Endodermal cell (in vitro differentiated cells): ENCODE data around the gene RAB17. TPM values are rescaled to one million over a fixed set of nuclear protein-coding genes. Genes with fewer than 3 reads are reported as not detected.
A peak's percentile ranks its signal among the peaks of the same experiment; 100 is the strongest.

Source experiments
- DNase-seq: peaks from one replicate; pipeline ENCODE4 v3.0.0-alpha.2; 2017
- H3K27ac ChIP-seq: 2 replicates; pipeline ENCODE4 v1.5.1; 2013; ENCODE audit warnings: mild to moderate bottlenecking, low read depth, low read length, moderate library complexity
- H3K27me3 ChIP-seq: 2 replicates; pipeline ENCODE4 v1.6.1; 2013; ENCODE audit warnings: mild to moderate bottlenecking, low read length, moderate library complexity; ENCODE audit not compliant: insufficient read depth, control insufficient read depth, poor library complexity, severe bottlenecking
- H3K36me3 ChIP-seq: 2 replicates; pipeline ENCODE4 v1.7.0; 2013; ENCODE audit warnings: mild to moderate bottlenecking, low read length, moderate library complexity; ENCODE audit not compliant: control insufficient read depth, insufficient read depth
- H3K4me1 ChIP-seq: one replicate; pipeline ENCODE4 v1.7.0; 2013; ENCODE audit warnings: low read length; ENCODE audit not compliant: control insufficient read depth, insufficient read depth
- H3K4me3 ChIP-seq: 2 replicates; pipeline ENCODE4 v1.5.1; 2013; ENCODE audit warnings: mild to moderate bottlenecking, low read length, moderate library complexity
- H3K9ac ChIP-seq: 2 replicates; pipeline ENCODE4 v1.6.1; 2013; ENCODE audit warnings: mild to moderate bottlenecking, low read length, moderate library complexity; ENCODE audit not compliant: poor library complexity, severe bottlenecking; ENCODE audit errors: extremely low read depth
- H3K9me3 ChIP-seq: 2 replicates; pipeline ENCODE4 v1.6.1; 2013; ENCODE audit warnings: mild to moderate bottlenecking, low read length, moderate library complexity; ENCODE audit not compliant: control insufficient read depth
- H3K27ac Mint-ChIP-seq: 2 replicates; pipeline ENCODE4 v1.8.0; 2020; ENCODE audit warnings: mixed read lengths
- H3K27me3 Mint-ChIP-seq: 2 replicates; pipeline ENCODE4 v1.8.0; 2021; ENCODE audit warnings: mild to moderate bottlenecking, mixed read lengths; ENCODE audit not compliant: insufficient read depth
- H3K36me3 Mint-ChIP-seq: 2 replicates; pipeline ENCODE4 v1.8.0; 2020; ENCODE audit warnings: low read depth, mixed read lengths
- H3K4me1 Mint-ChIP-seq: 2 replicates; pipeline ENCODE4 v1.8.0; 2020; ENCODE audit warnings: mixed read lengths
- H3K4me3 Mint-ChIP-seq: 2 replicates; pipeline ENCODE4 v1.8.0; 2020; ENCODE audit warnings: mild to moderate bottlenecking, moderate library complexity, mixed read lengths
- H3K9me3 Mint-ChIP-seq: 2 replicates; pipeline ENCODE4 v1.8.0; 2020; ENCODE audit warnings: mild to moderate bottlenecking, mixed read lengths
- CTCF ChIP-seq: fragments of 200-600 bp; sonication (generic); conservative IDR thresholded peaks from 2 replicates; pipeline ENCODE4 v1.5.0; 2021; ENCODE audit warnings: antibody characterized with exemption, mild to moderate bottlenecking
- WGBS, 2 experiments: methylation state at CpG; one replicate each; pipeline versions ENCODE4 v1.1.5 to v1.1.7; 2013; ENCODE audit warnings: missing lambda C conversion rate in 2 of 2, mixed read lengths in 1 of 2; ENCODE audit not compliant: insufficient coverage in 1 of 2, insufficient read length in 1 of 2; 5-methylcytosine and 5-hydroxymethylcytosine counted together
- total RNA-seq, 2 donors: library from RNA; stranded (reverse); fragmentation: NEBNext Ultra II Directional in 1 of 2; extraction: Animal tissue kit (Norgen Biotek cat#: 25700) in 1 of 2; gene quantifications; 2 replicates in 1 of 2; 3 replicates in 1 of 2; pipeline ENCODE4 v1.2.1, GENCODE V29; 2021

The RAB17 gene
- total RNA-seq, 2 donors from 2014 or later = 235 to 369 TPM

DNA sequence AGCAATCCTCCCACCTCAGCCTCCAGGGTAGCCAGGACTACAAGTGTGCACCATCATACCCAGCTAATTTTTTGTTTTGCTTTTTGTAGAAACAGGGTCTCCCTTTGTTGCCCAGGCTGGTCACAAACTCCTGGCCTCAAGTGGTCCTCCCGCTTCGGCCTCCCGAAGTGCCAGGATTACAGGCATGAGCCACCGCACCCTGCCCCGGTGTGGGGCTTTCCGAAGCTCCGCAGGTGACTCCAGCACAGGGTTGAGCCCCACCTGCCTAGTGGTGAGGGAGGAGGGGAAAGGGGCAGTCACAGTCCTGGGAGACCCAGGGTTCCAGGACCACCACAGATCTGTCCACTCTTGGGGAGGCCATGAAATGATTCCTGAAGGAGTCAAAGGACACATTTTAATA is 19.0 kb downstream of the RAB17 start:
- no peaks in the 10 kb centered on the region for H3K27me3 Mint-ChIP-seq

GRCh38 chr2:237570776-237571335 is 19.7 kb downstream of the RAB17 start:
- no peaks in the 10 kb centered on the region for H3K9me3 ChIP-seq
- peaks cover 20% of the 10 kb centered on the region for H3K36me3 Mint-ChIP-seq

More for the DNA sequence above, 19.0 kb downstream of the RAB17 start:
- H3K4me3 ChIP-seq = no peak overlapping the region
- Mint-ChIP-seq H3K4me1 (peaks cover 28% of the 10 kb centered on the region), H3K36me3 (peaks cover 27% of the 10 kb centered on the region), H3K27ac (peak overlapping the region; percentile 41), H3K9me3 (peaks cover 2% of the 10 kb centered on the region), H3K4me3 (no peak overlapping the region)
- DNase-seq = no peak
- WGBS, 2 experiments = 82 to 88% methylated on average over 3 to 7 of the region's 7 CpGs
- H3K9ac ChIP-seq = no peak overlapping the region
- TF ChIP-seq CTCF = no peak
- peaks cover 18% of the 10 kb centered on the region for H3K36me3 ChIP-seq
- no peak overlapping the region for H3K27ac ChIP-seq
- H3K4me1 ChIP-seq = peaks cover 6% of the 10 kb centered on the region
- H3K27me3 ChIP-seq = no peaks in the 10 kb centered on the region
- H3K9me3 ChIP-seq = no peaks in the 10 kb centered on the region

DNA sequence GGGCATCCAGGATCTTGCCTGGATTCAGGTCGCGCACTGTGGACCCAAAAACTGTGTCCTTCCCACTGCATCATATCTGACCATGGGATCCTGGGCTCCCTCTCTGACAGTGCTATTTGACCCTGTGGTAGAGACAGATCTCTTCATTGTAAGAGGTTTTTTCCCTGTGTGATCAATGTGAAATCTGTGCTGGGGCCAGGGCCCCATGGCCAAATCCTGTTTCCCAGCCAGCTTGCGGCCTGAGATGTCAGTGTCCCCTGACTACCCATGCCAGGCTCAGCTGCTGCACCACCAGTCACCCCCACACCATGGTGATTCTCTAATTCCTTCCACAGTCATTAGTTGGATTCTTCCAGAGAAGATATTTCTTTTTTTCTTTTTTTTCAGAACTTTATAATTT is 20.6 kb downstream of the RAB17 start:
- Histone ChIP-seq H3K9ac (no peak overlapping the region), H3K27ac (no peak overlapping the region), H3K4me1 (peaks cover 6% of the 10 kb centered on the region), H3K9me3 (no peaks in the 10 kb centered on the region), H3K36me3 (peaks cover 7% of the 10 kb centered on the region), H3K4me3 (no peak overlapping the region), H3K27me3 (no peaks in the 10 kb centered on the region)
- Mint-ChIP-seq H3K27ac (no peak overlapping the region), H3K9me3 (peaks cover 2% of the 10 kb centered on the region), H3K27me3 (no peaks in the 10 kb centered on the region), H3K4me1 (peaks cover 28% of the 10 kb centered on the region), H3K4me3 (no peak overlapping the region), H3K36me3 (peaks cover 15% of the 10 kb centered on the region)
- no peak for TF ChIP-seq CTCF
- whole genome bisulfite sequencing, 2 experiments = 90 to 95% methylated on average over 1 to 3 of the region's 3 CpGs
- no peak for DNase-seq

More at GRCh38 chr2:237570776-237571335, 19.7 kb downstream of the RAB17 start:
- H3K36me3 ChIP-seq = peaks cover 16% of the 10 kb centered on the region
- WGBS, 2 experiments = 91 to 95% methylated on average over 3 to 9 of the region's 9 CpGs
- no peak overlapping the region for H3K9ac ChIP-seq
- no peak for TF ChIP-seq CTCF
- H3K27me3 Mint-ChIP-seq = no peaks in the 10 kb centered on the region
- no peak overlapping the region for H3K27ac ChIP-seq
- H3K27me3 ChIP-seq = no peaks in the 10 kb centered on the region
- no peak overlapping the region for H3K27ac Mint-ChIP-seq
- DNase-seq = no peak
- H3K4me1 Mint-ChIP-seq = peaks cover 28% of the 10 kb centered on the region
- H3K4me1 ChIP-seq = peaks cover 6% of the 10 kb centered on the region
- no peak overlapping the region for H3K4me3 Mint-ChIP-seq
- no peak overlapping the region for H3K4me3 ChIP-seq
- peaks cover 2% of the 10 kb centered on the region for H3K9me3 Mint-ChIP-seq
